Activated naive CD4-positive, alpha-beta T cell treated with anti-CD3 and anti-CD28 coated beads, Interleukin-2, amount 50 U/mL, for 16 hours (primary cell): ENCODE results near the gene POC1A.
"Not testable (repeated sequence)": the region's sequence is repeated elsewhere in the genome, so short reads cannot be mapped to it uniquely, and the experiment has no call there.

Experiments
- DNase-seq: peaks from one replicate; pipeline ENCODE4 v3.0.0-alpha.2; 2020

The POC1A gene

DNA sequence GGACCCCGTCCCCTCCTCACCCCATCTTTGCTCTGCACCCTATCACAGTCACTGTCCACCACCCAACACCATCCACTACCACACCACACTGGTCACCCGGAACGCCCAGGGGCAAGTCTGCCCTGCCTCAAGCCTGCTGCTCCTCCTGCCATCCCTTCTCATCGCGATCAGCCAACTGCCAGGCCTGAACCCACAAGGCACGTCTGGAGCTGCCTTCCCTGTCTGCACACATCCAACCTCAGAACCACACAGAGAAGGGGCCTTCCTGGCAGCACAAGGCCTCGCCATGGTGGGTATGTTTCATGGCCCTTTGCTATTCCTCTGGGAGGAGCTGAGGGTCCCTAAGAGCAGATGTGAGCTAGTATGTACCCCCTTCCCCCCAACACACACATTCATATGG is 94.4 kb downstream of the POC1A start:
- DNase-seq = no peak

DNA sequence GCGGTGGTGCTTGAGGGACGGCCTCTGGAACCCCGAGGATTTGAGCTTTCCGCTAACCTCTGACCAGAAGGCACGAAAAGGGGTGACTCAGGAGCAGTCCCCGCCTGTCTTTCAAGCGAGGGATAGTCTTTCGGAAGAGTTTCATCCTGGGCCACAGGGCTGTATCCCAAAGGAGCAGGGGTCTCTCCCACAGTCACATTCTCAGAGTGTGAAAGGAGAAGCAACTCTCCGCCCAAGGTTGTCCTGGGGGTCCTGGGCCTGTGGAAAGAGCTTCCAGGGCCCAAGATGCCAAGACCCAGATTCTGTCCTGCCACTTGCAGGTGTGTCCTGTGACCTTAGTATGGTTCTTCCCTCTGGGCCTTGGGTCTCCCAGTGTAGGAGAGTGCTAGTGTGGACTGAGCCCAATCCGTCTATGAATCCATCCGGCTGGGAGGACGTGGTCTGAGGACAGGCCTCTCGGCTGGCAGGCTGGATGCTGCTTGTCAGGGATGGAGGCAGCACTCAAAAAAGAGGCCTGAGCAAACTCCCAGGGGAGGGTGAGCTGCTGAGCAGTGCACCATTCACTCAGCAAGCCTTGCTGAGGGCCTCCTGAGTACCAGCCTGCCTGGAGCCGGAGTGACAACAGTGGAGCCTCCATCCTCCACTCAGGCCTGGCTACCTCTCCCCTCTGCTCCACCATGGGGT is 96.3 kb downstream of the POC1A start:
- no peak for DNase-seq

DNA sequence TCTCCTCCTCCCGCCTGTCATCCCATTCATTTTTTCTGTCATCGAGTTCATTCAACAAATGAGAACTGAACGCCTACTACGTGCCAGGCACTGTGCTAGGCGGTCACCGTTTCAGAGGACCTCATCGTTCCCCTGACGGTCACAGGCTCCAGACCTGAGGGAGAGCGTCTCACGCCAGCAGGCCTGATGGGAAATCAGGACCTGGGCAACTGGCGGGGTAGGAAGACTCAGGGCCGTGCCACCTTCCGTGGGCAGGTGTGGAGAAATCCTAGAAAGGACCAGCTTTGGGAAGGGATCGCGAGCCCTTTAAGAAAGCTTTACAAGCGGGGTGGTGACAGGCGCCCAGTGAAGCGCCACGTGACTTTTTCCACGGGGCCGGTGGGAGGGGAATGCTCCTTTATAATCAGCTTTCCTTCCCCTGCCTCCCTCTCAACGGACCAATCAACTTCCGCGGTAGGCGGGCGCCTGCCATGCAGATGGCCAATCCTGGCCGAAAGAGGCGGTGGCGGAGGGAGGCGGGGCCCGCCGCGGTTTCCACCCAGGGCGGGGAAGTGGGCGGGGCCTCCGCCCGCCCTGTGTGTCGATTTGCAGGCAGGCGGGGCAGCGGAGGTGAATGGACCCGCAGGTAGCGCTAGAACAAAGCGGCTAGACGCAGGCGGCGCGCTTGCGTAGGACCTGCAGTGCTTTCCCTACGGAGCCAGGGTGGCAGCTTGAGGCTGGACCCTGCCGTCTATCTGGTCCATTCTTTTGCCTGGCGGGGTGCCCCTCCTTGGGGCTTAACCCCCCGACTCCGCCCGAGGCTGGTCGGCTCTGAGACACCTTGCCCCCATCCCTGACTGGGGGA is 97.0 kb downstream of the POC1A start:
- DNase-seq = peak; percentile 100

DNA sequence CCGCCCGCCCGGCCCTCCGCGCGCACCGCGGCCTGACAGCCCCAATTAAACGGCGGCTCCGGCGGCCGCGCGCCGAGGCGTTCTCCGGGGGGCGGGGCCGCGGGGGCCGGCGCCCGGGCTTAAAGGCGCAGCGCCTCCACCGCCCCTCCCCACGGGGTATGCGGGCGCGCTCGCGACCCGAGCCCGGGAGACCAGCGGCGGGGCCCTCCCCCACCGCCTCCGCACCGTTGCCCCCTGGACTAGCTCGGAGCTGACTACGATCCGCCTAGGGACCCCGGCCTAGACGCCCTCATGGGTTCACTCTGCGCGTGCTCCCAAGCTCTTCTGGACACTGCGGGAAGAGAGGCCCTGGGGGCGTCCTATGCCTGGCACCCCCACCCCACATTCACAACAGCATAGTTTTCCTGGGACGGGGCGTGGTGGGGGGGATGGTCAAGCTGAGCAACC is 97.7 kb downstream of the POC1A start, which contains the start of gene DUSP7:
Gene DUSP7 (minus strand): TSS at position 51 of the 447 bp plus-strand sequence. CDS start 205 bp downstream, outside the sequence.
- peak; percentile 80 for DNase-seq

DNA sequence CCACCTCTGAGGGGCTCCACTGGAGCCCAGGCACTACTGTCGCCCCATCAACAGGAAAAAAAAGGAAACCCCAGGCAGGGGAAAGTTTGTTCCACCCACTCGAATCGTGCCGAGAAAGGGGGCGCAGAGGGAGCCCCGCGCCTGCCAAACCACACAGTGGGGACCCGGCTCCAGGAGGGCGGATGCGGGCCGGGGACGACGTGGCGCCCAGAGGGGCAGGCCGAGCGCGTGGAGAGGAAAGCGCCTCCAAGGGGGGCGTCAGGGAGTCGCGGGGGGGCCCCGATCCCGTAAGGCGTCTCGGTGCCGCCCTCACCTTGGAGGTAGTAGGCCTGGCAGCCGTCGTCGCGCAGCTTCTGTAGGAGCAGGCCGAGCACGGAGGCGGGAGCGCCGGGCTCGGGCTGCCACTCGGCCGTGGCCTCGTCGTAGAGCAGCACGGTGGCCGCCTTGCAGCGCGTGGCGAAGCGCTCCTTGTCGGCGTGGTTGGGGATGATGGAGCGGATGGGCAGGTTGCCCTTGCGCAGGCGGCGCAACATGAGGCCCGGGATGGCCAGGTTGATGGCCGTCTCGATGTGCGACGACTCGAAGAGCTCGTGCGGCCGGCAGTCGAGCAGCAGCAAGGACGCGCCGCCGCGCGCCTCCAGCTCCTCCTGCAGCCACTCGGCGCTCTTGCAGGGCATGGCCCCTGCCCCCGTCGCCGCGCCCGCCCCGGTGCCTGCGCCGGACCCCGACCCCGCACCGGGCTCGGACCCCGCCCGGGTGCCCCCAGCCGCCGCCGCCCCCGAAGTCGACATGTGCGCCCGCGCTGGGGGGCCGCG is 98.5 kb downstream of the POC1A start:
- peak; percentile 52 for DNase-seq

DNA sequence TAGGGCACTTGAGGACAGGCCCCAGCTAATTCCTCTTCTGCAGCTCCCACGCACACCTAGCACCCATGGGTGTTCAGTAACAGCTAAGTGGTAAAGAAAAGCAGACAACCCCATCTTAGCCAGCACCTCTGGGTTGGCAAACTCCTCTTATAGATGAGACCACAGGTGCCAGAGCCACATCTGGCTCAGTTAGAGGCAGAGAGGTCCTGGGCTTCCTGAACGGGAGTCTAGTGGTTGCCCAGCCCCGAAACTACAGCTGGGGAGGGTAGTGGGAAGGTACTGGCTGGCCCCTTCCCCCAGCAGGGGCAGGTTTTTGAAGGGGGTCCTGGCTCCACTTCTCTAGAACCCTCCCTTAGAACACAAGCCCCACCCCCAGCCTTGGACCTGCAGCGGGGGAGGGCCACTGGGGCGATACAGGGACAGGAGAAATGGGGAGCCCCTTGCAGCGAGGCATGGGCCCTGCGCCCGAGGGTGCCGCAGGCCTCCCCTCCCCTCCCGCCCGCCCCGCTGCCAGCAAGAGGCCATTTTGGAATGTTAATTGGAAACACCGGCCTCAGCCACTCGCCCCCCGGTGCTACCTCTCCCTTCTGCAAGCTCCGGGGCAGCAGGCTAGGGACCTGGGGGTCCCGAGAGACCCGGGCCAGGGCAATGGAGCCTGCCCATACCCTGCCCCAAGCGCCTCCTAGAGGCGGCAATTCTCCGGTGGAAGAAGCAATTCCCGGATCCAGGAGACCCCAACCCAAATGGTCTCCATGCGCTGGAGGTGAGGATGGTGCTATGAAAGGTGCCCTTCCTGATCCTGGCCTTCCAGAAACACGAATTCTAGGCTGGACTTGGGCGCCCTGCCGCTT is 99.3 kb downstream of the POC1A start:
- DNase-seq = peak; percentile 26

DNA sequence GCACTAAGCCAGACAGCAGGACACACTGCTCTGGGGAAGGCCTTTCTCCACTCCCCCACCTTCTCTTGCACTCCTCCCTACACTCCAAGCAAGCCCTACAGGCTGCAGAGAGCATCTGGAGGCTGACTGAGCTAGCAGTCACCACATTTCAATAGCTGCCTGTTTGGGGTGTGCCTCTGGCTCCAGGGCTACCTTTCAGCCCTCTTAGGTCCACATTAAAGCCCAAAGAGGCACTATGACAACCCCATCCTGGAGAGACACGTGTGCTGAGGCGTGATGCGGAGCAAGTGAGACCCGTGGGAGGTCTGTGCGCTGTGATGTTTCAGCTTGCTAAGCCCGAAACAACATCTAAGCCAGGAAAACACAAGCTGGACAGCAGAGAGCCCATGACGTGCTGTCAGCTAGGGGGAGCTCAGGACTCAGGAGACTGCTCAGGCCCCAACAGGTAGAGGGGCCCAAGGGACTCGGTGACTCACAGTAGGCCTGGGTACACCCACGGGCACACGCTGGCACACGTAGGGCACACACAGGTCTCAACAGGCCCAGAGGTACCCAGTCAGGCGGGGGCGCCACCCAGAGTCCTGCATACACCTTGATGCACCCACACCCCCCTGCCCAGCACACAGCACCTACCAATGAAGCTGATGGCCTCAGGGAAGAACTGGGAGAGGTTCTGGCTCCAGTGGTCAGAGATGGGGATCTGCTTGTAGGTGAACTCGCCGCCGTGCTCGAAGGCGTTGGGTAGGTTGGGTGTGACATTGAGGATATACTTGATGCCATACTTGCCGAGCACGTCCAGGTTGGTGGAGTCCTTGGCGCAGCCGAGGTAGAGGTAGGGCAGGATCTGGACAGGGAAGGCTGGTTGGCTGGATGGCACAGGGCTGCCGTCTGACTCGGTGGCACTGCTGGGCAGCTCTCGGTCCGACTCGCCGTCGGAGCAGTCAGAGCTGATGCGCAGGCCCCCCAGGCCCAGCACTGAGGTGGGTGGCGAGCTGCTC is 100.6 kb downstream of the POC1A start:
- DNase-seq = peak; percentile 56

DNA sequence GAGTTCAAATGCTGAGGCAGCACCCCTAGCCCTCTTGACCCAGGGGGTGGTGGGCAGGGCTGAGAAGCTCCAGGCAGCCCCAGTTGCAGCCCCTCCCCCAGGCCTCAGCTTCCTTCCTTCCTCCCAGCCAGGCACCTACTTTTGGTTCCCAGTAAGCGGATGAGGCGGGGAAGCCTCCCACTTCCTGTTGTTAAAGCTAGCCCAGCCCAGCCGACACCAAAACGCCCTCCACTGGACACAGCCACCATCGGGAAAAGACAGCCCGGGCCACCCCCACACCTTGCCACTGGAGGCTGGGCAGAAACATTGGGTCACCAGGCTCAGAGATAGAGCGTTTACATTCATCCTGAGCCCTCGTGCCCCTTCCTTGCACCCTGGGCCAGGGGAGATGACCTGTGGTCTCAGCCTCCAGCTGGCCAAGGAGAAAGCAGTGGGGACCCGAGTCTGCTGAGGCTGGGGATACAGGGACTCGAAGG is 101.4 kb downstream of the POC1A start:
- no peak for DNase-seq

DNA sequence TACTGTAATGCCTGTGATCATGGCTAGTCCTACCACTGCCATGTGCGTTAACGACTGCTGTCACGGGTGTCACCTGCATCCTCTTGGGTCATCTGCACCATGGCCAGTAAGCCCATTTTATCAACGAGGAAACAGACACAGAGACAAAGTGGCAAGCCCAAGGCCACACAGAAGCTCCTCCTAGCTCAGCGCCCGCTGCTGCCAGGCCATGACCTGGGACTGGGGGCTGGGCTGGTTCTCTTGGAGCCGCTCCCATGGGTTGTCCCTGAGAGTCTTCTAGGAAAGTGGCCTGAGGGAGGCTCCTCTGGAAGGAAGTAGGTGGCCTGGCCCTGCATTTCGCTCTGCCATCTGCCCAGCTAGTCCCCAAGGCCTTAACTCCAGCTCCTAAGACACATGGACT is 102.8 kb downstream of the POC1A start:
- DNase-seq = no peak

DNA sequence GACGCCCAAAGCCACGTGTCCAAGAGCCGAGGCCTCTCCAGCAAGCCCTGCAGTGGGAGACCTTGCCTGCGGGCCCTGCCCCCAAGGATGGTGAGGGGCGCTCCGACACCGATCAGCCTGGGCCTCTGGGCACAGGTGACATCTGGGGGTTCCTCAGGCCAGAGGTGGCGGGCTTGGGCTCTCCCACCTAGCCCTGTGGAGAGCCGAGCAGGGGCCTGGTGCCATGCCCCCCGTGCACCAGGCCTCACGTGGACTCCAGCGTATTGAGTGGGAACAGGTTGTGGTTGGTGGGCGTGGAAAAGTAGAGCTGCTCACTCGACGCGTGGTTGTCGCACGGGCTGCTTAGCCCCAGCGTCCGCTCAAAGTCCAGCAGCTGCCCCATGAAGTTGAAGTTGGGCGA is 103.7 kb downstream of the POC1A start:
- no peak for DNase-seq

DNA sequence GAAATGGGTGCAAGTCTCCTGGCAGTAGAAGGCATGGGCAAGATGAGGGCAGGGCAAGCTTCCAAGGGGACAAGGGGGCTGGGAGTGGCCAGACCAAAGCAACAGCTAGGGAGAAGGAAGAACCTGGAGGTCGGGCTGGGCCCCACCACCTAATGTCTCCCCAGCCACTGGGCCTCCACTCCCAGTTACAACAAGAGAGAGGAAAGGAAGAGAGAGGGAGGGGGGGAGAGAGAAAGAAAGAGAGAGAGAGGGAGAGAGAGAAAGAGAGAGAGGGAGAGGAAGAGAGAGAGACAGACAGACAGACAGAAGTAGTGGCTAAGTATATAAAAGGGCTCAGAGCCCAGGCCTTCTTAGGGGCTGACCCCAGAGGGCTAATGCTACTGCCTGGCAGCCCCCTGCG is 104.7 kb downstream of the POC1A start:
- no peak for DNase-seq

DNA sequence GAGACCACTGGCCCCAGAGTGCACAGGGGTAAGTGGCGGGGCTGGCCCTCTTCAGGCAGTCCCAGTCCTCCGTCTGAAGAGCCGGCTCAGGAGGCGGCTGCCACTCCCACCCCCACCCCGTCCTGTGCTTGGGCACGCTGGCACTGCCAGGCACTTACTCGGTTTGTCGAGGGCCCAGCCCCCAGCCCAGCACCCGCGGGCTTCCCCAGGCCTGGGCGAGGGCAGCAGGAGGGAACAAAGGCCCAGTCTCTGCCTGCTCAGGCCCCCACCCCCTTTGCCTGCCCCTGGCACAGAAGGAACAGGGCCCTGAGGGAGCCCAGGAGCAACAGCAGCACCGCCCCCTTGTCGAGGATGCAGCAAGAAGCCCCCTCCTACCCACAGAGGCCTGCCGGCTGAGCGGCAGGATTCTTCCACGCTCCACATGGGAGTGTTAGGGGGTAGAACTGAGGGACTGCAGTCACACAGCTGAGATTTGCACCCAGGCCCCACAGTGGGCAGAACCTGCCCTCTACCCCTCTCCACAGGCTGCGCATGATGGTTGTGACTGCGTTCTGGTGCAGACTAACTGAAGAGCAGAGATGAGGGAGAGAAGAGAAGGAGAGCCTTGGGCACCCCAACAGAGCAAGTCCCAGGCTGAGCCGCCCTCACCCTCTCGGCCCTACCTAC is 106.8 kb downstream of the POC1A start:
- DNase-seq = no peak

DNA sequence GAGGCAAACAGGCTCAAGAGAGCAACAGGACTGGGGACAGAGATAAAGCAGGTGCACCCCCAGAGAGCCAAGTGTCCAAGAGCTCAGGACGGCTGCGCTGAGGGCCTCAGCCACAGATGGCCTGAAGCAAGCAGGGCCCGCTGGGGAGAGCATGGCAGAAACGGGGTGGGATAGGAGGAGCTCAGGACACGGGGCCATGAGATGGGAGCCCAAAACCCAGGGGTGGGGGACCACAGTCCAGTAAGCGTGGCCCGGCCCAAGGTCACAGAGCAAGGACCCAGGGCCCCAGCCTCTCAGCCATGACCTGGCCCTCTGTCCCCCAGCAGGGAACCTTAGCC is 107.4 kb downstream of the POC1A start:
- DNase-seq = no peak

DNA sequence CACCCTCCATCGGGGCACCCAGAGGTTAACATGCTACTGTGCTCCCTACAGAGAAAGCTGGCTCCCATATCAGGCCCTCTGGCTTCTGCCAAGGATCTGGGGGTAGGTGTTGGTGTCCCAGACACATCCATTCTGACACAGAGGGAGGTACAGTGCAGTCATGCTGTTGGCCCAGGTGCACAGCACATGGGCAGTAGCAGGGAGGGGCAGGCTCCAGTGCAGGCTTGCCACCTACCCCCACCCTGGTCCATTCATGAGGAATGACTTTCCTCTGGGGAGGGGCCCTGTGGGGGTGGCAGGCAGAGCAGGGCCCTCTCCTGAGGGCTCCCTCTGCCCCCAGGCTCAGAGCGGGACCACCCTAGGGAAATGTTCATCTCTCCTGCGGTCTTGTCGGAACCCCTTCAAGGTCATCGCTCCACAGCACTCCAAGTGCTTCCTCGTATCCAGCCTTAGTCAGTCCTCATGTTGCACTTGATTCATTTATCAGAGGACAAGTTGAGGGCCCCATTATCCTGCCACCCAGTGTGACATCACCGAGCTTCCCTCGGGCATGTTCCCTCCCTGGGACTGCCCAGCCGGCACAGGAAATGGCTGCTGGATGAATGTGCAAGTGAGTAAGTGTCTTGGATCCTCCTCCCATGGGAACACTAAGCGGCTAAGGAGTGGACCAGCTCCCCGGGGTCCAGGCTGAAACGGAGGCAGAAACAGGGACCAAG is 107.9 kb downstream of the POC1A start:
- no peak for DNase-seq

DNA sequence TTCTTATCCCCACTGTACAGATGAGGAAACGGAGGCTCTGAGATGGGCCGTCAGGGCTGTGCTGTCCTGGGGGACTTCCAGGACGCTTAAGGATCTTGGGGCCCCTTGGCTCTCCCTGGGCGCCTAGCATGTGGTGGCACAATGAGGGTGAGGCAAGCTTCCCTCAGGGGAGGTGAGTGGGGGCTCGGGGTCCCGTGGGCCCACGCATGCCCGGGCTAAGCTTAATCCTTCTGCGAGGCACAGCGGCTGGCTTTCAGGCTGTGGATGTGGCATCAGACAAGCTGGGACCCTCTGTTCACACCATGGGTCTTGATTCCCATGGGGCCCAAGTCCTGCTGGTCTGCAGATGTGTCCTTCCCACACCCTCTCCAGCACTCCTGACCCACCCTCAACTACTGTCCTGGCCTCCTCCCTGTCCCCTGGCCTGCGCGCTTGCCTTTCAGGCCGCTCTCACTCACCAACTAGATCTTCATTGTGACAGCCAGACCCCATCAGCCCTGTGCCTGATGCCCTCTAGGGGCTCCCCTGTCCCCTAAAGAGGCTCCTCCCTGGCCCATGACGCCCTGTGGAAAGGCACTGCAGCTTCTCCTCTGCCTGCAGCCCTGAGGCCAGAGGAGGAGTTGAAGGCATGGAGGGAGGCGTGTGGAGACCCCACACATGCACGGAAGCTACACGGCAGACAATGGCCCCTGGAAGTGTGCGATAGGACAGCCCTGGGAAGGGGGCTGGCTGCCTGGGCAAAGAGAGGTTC is 109.2 kb downstream of the POC1A start:
- no peak for DNase-seq

DNA sequence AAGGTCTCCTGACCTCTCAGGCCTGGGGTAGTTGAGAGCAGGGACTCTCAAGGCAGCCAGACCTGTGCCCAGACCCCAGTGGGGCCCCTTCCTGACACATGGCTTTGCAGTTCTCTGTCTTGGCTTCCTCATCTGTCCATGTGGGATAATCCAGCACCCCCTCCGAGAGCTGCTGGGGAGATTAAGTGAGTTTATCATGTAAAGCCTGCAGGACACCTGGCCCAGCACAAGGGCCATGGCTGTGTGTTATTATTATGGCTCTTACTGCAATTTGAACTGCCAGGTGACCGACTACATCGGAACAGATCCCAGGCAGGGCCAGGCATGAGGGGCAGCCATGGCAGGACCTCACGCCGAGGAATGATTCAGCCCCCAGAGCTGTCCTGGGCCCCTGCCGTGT is 110.5 kb downstream of the POC1A start:
- no peak for DNase-seq

DNA sequence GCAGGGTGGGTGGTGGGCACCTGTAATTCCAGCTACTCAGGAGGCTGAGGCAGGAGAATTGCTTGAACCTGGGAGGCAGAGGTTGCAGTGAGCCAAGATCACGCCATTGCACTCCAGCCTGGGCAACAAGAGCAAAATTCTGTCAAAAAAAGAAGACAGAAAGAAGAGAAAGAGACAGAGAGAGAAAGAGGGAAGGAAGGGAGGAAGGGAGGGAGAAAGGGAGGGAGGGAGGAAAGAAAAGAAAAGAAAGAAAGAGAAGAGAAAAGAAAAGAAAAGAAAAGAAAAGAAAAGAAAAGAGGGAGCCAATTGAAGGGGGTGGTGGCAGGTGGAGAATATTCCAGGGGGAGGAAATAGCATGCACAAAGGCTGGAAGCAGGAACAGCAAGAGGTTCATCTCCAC is 111.2 kb downstream of the POC1A start:
- not testable (repeated sequence) for DNase-seq

DNA sequence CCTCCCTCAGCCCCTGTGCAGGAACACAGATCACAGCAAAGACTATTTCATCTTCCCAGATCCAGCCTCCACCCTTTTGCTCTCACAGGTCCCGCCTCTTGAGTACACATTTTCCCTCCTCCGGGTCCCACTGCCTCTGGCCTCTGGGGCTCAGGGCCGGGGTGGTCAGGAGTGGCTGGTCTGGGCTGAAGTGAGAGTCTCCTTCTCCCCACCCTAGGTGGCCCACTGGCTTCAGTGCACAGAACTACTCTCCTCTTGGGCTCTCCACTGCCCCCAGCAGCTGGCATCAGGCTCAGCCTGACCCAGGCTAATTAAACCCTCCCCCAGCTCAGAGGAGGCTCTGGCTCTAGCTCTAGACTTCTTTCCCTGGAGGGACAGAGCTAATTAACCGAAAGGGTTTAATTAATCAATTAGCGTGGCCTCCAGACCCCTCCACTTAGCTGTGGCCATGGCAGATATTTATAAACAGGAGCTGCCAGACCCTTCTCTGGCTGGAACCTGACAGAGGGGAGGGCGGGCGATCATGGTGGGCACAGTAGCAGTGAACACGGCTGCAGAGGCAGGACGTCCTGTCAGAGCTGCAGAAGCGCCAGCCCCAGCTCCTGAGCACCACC is 113.0 kb downstream of the POC1A start:
- no peak for DNase-seq

DNA sequence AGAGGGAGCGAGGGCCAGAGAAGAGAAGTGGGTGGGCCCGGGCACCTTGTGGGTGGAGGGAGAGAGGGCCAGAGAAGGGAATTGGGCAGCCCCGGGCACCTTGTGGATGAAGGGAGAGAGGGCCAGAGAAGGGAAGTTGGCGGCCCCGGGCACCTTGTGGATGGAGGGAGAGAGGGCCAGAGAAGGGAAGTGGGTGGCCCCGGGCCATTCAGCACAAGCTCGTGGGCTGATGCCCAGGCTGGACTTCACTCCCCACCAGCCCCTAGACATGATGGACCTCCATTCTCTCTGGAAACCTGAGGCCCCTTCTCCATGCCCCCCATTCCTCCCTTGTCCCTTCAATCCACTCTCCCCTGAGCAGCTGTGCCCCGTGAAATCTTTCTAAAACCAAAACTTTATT is 113.6 kb downstream of the POC1A start:
- no peak for DNase-seq
